GM12872 (cell line): ENCODE data around the gene STAT5B.
A peak's percentile ranks its signal among the peaks of the same experiment; 100 is the strongest.

Experiments
- CTCF ChIP-seq: IDR thresholded peaks from 3 replicates; pipeline ENCODE4 v1.5.1; 2011; ENCODE audit warnings: low read depth, mild to moderate bottlenecking, low read length, moderate library complexity; ENCODE audit not compliant: insufficient read depth

Gene STAT5B

GRCh38 chr17:42230225-42230624 is 46.0 kb downstream of the STAT5B start:
- TF ChIP-seq CTCF = no peak

- TF ChIP-seq CTCF = no peak
Measured at GRCh38 chr17:42227849-42228700, 48.1 kb downstream of the STAT5B start.

- TF ChIP-seq CTCF = no peak
Measured at GRCh38 chr17:42225646-42226045, 50.5 kb downstream of the STAT5B start.

- TF ChIP-seq CTCF = no peak
Measured at GRCh38 chr17:42224651-42225050, 51.5 kb downstream of the STAT5B start.

- TF ChIP-seq CTCF = peak; percentile 83
Measured at GRCh38 chr17:42221886-42222745, 54.1 kb downstream of the STAT5B start.

GRCh38 chr17:42214156-42214555 is 62.0 kb downstream of the STAT5B start:
- no peak for TF ChIP-seq CTCF

GRCh38 chr17:42212382-42212781 is 63.8 kb downstream of the STAT5B start:
- TF ChIP-seq CTCF = no peak
